GM04503 (cell line): ENCODE data around the gene NR2F2.

ENCODE experiments used
- DNase-seq: peaks from one replicate; pipeline ENCODE4 v3.0.0-alpha.2; 2012; ENCODE audit warnings: low read depth

Gene NR2F2

DNA sequence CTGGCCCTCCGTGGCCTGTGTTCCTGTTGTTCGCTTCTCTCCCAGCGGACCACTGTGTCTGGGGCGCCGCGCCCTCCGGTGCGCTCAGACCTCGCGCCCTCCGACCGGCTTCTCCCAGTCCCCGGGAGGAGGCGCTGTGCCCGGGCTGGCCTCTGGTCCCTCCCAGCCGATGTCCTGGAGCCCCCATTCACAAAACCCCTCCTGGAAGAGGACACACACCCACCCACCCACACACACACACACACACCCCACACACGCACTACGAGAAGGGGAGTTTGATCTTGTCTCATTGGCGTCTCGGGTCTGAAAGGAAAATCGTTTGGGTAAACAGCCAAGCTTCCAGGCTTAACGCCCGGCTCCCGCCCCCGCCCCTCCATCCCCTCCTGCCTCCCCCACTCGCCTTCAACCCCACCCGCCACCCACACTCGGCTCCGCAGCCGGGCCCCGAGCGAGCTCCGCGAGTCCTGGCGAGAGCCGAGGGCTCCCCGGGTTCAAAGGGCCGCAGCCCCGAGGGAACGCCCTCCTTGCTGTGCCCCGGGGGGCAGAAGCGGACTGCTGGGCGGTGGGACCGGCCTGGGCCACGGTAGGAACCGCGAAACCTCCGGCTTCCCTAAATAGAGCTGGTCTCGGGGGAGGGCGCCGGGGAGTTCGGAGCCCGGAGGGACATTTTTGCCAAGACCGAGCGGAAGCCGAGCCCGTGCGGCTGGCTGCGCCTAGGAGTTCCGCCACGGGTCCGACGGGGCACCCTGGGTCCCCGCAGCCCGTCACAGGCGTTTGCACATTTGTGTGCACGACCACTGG, 23.6 kb downstream of the NR2F2 start:
- DNase-seq = no peak

GRCh38 chr15:96354731-96355567, 24.4 kb downstream of the NR2F2 start:
- DNase-seq = no peak

DNA sequence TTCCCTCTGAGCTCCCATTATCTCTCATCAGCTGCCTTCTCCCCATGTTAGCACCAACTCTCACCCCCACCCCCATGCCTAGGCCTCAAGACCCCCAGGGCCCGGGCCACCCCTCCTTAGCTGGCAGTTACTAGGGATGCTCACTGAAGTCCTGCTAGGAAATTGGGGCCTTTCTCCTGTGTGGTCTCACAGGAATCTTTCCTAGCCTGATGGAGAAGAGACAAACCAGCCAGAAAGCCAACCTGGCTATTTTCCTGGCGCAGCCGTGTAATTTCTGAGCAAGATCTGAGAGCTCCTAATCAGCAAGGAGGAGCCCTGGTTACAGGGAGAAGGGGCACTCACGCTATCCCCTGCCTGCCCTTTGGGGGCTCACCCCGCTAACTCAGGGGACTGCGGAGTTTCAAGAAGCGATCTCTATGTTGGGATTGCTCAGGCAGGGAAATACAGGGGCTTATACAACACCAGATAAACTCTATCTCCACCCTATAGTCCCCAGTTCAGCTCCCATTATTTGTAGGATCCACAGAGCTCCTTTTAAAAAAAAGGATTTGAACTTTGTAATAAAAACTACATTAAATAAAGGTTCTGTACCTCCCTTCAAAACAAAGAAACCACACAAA, 25.2 kb downstream of the NR2F2 start:
- no peak for DNase-seq

DNA sequence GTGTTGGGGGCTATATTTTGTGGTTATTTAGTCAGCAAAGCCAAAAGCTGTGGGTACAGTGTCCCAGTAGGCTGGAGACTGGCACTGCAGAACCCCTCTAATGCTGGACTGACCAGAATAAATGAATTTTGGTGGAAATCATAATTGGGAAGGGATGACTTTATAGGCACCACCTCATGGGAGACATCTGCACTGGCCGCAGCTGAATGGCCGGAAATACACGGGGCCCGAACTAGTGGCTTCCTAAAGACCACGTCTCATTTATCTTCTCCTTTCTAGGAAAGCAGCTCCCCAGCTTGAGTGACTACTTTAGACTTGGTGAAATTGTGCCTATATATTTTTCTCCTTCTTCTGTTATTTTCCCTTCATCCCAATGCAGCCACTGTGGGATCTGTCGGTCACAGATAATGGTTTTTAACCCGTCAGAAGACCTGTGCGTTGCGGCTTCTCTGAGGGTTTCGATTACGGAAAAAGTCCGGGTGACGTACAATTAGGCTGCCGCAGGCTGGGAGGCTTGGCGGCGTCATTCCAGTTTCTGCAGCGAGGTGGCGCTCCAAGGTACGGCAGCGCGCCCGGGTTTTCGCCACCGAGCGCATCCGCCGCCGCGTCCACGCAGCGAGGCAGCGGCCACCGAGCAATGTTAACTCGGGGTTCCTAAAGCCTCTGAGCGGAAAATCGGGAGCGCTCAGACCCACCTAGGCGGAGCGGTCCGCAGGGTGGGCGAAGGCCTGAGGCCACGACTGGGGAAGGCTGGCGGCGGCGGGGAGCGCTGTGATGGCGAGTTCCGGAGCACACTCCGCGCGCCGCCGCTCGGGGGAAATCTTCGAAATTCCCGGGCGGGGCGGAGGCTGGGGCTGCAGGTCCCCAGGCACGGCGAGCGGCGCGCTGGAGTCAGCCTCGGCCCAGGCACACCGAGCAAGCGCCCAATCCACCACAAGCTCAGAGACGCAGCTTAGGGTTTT, 26.3 kb downstream of the NR2F2 start:
- DNase-seq = no peak

DNA sequence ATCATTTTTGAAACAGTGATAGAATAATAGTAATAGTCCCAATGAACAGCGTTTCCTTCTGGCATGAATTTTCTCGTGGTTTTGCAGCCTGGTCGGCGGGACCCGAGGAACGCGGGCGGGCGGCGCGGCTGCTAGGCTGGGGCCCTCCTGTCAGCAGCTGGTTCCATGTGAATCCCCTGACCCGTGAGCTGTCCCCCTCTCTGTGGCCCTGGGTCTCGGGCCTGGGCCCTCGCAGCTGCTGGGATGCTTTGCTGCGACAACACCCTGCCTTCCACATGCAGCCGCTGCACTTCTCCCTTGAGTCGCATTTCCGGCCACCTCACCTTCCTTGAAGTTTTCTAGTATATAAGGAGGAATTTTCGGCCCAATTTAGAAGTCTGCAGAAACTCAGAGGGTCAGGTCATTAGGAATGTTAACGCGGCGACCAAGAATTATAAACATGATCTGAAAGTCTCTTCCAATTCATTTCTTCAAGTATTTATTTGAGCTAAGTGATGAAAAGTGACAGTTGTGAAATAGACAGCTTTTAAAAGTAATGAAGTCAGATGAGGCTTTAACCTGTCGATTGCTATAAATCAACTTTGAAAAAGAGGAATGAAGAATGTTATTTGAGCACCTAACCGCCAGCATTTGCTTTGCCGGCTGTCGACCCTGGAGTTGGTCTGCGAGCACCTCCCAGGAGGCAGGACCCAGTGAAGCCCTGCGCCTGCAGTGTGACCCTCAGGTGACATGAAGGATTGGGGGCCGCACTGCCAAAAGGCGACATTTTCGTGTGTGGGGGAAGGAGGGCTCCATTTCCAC, 27.7 kb downstream of the NR2F2 start:
- DNase-seq = no peak

- DNase-seq = no peak
These were observed 28.5 kb downstream of the NR2F2 start for GRCh38 chr15:96358821-96359615.

- DNase-seq = no peak
These were observed 29.4 kb downstream of the NR2F2 start for GRCh38 chr15:96359616-96360521.

DNA sequence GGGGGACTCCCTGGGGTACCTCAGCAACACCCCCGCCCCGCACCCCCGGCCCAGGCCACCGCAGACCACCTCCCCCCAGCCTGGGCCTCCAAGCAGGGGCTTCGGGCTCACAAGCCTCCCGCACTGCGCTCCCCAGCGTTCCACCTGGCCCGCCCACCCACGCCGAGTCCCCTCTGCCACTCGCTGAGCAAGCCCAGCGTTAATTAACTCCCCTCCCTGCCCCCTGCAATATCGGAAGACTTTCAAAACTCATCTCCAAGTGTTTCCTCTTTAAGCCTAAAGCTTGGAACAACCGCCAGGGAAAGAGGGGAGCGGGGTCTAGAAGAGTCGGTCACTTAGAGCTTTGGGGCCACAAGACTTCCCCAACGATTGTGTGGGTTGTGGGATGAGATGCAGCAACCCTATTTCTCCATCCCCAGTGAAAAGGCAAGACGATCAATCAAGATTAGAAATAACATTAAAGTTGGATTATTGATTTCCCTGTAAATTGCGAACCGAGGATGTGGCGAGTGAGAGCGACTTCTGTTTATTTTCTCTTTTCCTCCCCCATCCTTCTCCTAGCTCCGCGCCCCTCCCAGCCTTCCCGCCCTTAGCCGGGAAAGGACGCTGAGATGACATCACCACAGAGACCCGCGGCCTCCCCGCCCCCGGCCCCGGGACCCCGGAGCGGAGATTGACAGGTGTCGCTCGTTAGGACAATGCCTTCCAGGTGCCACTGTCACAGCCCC, 30.2 kb downstream of the NR2F2 start:
- DNase-seq = no peak

- no peak for DNase-seq
These were observed 31.0 kb downstream of the NR2F2 start for GRCh38 chr15:96361309-96362010.

DNA sequence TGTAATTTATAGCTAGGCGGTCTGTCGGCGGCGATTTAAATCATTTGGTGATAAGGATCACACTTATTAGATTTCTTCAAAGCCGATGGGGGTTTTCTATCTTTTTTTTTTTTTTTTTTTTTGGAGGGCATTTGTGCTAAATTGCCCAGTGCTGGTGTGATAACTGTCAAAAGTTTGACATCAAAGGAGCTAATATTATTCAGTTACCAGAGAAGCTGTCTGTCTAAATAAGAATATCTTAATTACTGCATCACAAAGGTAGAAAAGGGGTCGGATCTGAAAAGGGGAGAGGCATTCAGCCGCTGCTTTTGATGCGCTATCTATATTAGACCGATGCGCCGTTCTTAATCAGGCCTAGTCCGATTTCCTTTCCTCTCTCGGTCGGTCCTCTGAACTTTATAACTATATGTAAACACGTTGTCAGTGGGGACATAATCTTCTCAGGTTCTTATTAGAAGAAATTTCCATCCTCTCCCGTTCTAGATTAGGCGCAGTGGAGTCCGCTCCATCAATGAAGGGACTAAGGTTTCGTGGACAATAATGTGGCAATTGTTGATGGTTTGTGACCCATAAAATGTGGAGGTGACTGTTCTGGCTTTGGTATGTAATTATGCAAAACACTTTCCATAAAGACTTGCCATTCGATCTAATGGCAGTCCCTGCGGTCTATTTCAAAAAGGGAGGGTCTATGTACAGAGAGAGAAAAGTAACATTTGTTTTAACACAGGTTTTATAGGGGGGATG, 31.7 kb downstream of the NR2F2 start:
- DNase-seq = no peak

DNA sequence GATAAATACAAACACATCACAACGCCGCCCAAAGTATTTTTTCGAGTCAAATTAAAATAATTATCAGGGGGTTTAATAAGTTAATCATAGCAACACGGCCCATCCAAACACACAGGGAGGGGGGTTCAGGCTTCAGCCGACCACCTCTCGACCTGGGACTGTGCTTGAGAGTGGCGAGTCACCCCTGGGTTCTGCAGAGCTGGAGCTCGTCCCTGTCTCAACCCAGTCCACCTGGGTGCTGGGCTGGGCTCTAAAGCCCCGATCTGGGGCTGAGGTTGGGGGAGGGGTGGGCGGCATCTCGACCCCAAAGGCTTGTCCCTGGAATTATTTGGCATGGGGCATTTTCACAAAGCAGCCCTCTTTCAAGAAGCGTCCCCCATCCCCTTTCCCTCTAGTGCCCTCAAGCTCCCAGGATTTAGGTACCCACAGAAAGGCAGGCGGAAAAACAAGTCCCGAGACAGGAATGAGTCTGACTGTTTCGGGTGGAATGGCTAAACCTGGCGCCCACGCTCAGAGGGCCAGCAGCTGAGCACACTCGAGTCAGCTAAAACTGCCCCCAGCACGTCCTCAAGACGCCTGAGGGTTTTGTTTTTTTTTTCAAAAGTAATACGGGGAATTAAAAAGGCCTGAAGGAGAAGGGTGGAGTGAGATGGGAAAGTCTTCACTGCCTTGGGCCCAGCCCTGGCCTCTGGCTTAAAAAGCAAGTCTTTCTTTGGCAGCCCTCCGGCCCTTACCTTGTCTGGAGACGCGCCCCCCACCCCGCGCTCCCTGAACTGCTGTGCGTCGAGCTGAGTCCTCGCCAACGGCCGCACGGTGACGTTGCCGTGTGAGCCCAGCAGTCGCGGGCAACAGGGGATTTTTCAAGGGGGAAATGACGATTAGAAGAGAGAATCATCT, 32.5 kb downstream of the NR2F2 start:
- no peak for DNase-seq

DNA sequence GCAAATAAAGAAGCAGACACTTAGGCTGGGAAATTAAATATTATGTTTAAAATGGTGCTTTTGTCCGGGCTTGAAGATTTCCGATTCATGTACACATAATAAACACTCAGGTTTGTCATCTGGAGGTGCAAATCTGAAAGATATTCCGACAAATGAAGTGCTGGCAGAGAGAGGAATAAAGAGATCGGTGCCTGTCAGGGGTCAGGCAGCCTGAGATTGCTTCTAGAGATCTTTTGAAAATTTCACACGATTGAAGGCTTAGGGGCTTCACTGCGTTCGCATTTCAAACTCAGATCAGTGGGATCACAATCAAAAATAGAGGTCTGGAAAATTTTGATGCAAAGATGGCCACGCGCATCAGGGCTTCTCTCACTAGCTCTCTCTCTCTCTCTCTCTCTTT, 33.2 kb downstream of the NR2F2 start:
- DNase-seq = no peak

DNA sequence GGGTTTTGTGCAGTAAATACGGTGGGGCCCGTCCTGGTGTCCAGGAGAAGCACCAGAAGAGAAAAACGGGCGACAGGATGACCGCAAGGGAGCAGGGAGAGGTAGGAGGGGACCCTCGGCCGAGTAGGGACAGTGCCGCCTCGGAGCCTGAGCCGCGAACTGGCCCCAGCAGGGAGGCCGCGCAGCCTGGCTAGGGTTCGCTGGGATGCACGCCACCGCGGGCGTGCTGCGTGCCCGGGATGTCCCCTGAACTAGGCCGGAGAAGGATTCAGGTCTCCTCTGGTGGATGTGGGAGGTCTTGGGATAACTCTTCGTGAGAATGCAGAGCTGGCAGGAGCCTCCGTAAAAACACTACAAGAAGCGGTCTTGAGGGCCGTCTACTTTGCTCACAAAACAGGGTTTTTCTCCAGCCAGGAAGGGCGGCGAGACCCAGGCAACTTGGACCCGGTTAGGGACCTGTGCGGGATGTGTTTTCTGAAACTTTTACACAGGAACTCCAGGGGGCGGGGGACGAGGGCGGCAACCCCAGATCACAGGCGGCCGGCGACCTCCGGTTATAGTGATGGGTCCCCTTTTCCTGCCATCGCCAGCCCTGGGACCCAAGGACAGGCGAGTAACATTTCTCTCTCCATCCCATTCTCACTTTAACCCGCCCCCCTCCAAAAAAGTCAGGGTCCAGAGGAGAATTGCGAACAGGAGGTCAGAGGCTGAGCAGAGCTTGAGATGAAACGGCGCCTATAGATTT, 35.5 kb downstream of the NR2F2 start:
- no peak for DNase-seq

- DNase-seq = no peak
These were observed 36.0 kb downstream of the NR2F2 start for GRCh38 chr15:96366526-96366877.
